GM18519 (cell line): ENCODE data around the gene FAIM2.

Experiments used
- ATAC-seq: cut with Tn5 transposase; IDR thresholded peaks from one replicate; pipeline ENCODE4 v1.9.1; 2021; ENCODE audit warnings: mild to moderate bottlenecking, moderate library complexity; ENCODE audit not compliant: unreplicated experiment, low FRiP score

FAIM2 gene

GRCh38 chr12:49921299-49921698 lies 17.6 kb upstream of the FAIM2 start:
- no peak for ATAC-seq

DNA sequence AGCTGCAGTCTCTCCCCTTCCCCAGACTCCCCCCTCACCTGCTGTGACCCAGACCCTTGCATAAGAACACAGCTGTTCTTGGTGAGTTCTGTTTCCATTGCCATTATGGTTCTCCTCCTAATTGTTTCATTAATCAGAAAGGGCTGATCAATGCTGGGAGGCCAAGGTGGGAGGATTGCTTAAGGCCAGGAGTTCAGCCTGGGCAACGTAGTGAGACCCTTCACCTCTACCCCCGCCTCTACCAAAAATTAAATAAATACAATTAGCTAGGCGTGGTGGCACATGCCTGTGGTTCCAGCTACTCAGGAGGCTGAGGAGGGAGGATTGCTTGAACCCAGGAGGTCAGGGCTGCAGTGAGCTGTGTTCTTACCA lies 17.2 kb upstream of the FAIM2 start:
- ATAC-seq: no peak

- no peak for ATAC-seq
Measured at GRCh38 chr12:49920241-49920914, 16.7 kb upstream of the FAIM2 start.

GRCh38 chr12:49917788-49918173 lies 14.1 kb upstream of the FAIM2 start:
- ATAC-seq: no peak

DNA sequence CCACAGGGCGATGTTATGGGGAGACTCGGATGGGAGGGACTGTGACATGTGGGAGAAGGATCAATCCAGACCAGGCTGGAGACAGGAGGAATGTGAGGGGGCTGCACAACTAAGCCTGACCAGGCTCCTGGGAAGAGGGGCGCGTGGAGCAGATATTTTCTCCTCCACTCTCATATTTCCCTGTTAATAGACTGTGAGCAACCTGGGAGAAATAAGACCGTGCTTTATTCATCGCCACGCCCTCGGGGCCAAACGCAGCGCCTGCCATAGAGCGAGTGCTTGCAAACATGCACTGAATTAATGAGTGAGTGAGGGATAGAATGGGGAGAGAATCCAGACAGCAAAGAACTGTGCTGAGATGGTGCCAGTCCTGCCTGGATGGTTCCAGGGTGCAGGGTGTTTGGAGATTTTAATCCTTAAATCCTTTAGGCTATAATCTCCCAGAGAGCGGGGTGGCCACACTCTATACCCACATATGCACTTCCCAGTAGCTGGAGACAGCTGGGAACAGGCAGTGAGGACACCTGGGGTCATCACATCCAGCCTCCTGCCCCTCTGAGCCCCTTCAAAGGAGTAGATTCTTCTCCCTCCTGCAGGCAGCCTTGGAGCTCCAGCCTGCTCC lies 13.6 kb upstream of the FAIM2 start:
- ATAC-seq: no peak

DNA sequence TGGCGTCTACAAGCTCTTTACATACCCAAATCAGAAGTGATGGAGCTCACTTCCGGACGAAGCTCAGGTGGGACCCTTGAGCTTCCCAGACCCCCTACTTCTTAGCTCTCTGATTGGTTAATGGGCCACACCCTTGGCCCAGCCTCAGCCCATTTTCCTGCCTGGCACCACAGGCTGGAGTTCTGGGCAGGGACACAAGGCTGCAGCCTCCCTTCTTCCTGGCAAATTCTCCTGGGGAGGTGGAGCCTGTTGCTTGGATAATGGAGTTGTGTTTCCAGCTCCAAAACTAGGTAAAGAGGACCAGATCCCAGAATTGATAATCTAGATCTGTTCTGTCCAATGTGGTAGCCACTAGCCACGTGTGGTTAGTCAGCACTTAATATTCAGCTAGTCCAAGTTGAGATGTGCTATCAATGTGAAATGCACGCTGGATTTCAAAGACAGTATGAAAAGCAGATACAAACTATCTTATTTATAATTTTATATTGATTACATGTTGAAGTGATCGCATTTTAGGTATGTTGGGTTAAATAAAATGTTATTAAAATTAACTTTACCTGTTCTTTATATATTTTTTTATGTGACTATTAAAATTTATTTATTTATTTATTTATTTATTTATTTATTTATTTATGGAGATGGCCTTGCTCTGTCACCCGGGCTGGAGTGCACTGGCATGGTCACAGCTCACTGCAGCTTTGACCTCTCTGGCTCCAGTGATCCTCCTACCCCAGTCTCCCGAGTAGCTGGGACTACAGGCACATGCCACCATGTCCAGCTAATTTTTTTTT lies 12.6 kb upstream of the FAIM2 start:
- no peak for ATAC-seq

- no peak for ATAC-seq
Measured at GRCh38 chr12:49912345-49913255, 8.9 kb upstream of the FAIM2 start.

- ATAC-seq: no peak
Measured at GRCh38 chr12:49911213-49911605, 7.5 kb upstream of the FAIM2 start.

GRCh38 chr12:49910331-49911212 lies 6.9 kb upstream of the FAIM2 start:
- no peak for ATAC-seq

- no peak for ATAC-seq
Measured at GRCh38 chr12:49909826-49910225, 6.1 kb upstream of the FAIM2 start.

GRCh38 chr12:49909356-49909755 lies 5.7 kb upstream of the FAIM2 start:
- no peak for ATAC-seq

- ATAC-seq: no peak
Measured at GRCh38 chr12:49907352-49907751, 3.7 kb upstream of the FAIM2 start.

DNA sequence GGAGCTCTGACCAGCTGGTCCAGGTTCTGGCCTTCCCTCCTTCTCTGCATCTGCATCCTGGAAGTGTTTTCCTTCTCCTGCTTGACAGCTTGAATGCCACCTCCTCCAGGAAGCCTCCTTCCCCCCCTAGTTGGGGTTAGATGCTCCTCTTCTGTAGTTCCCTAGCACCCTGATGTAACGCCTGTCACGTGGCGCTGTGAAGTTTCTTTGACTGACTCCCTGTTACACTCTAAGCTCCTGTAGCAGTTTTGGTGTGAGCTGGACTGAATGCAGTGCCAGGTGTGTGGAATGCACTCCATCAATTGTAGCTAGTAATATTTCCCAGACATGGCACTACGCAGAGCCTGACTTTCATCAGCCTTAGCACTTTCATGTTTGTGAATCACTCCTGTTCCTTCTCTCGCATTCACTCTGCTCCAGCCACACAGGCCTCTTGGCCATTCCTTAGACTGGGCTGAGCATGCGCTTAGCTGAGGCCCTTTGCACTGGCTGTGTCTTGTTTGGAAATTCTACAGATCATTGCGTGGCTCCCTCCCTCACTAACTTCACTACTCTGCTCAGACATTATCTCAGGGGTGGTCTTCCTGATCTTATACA lies 2.1 kb upstream of the FAIM2 start:
- ATAC-seq: no peak

- no peak for ATAC-seq
Measured at GRCh38 chr12:49904601-49905000, 901 bp upstream of the FAIM2 start.

GRCh38 chr12:49903351-49903699 lies 375 bp downstream of the FAIM2 start:
- no peak for ATAC-seq

DNA sequence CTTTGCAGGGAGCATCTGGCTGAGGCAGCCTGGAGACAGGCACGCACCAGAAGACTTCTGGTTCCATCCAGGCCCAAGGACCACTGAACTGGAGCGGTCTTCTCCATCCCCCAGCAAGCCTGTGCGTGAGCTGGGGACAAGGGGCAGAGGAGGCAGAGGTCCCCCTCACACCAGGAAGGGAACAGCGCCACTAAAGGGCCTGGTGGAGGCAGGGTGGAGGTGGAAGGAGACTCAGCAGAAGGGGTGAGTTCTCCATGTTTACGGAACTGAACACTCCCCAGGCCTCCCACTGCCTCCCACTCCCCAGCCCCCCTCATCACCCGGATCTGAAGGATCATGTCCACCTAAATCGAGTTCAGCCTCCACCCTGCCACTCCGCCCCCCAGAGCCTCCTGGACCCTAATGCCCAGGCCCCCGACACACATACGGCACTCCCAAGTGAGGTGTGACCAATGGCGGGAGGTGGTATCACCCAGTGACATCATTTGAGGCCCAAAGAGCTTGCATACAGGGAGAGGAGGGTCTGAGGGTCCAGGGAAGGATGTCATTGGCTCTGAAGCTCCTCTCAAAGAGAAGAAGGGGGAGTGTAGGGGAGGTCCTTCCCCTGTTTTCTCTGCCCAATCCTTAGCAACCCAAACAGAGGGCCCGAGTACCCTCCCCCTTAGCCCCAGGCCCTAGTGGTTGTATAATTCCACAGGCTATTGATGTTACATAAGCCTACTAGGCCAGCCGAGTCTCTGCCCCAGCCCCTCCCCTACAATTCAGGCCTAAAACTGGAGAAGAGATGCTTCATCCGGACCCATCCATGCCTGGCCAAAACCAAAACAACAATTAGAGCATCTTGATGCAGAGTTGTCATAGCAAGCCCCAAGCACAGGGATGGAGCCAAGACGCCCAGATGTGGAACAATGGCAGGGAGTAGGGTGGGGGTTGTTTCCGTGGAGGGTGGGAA lies 1.0 kb downstream of the FAIM2 start:
- ATAC-seq: no peak

GRCh38 chr12:49901986-49902385 lies 1.7 kb downstream of the FAIM2 start:
- no peak for ATAC-seq

GRCh38 chr12:49901026-49901425 lies 2.7 kb downstream of the FAIM2 start:
- ATAC-seq: no peak
